ENCODE data around the gene PCDHGB1.
"Not testable (repeated sequence)": the region's sequence is repeated elsewhere in the genome, so short reads cannot be mapped to it uniquely, and the experiment has no call there.

The PCDHGB1 gene

GRCh38 chr5:141349917-141350619 lies at the start of gene PCDHGB1:
Gene PCDHGB1 (plus strand): TSS chr5:141350099. CDS start chr5:141350261, 162 bp downstream.
- DNase-seq (ENCODE audit: low read depth), result no peak

DNA sequence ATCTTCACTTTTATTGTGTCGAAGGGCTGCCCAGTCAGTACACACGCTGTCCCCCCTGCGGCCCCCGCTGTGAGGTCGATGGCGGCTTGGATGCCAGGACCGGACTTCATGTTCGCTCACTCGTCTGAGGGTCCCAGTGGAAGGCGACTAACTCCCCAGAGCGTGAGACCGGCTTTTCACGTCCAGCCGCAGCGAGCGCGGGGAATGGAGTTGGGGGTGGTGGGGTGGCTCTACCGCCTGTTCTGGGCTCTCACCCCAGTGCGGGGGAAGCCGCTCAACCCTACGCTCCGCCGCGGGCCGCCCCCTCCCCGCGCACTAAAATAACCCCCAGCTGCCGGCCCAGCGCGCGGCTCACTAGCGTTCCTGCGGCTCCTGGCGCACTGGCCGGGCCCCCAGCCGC lies 46.1 kb upstream of the PCDHGB1 start, which contains the start of gene SLC25A2:
Gene SLC25A2 (minus strand): TSS at position 294 of the 400 bp plus-strand sequence. CDS start 184 bp downstream, at position 110.
- no peak for DNase-seq (ENCODE audit: low read depth)

GRCh38 chr5:141306630-141307029 lies 43.3 kb upstream of the PCDHGB1 start:
- no peak for DNase-seq (ENCODE audit: low read depth)

DNA sequence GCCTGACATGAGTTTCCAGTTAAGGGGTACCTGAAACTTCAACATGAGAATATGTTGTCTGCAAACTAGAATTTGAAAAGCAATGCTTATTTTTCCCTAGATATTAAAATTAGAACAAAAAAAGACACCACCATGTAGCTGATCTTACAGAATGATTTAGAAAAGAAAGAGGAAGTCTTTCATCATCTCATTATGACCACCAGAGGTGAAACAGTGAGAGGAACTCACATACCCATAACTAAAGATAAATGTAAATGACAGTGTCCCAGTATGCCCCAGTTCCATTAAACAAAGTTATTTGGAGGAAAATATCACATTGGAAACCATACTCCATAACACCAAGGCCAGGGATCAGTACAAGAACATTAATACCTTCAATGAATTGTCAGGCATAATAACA lies 36.2 kb upstream of the PCDHGB1 start:
- no peak for DNase-seq (ENCODE audit: low read depth)

DNA sequence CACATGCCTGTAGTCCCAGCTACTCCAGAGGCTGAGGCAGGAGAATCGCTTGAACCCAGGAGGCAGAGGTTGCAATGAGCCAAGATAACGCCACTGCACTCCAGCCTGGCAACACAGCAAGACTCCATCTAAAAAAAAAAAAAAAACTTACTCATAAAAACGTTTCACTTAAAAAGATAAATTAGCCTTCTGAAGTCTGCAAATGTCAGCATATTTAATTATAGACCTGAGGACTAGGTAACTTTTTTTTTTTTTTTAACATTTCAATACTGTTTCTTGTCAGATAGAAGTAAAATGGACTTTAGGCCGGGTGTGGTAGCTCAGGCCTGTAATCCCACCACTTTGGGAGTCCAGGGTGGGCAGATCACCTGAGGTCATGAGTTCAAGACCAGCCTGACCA lies 32.9 kb upstream of the PCDHGB1 start:
- not testable (repeated sequence) for DNase-seq (ENCODE audit: low read depth)

DNA sequence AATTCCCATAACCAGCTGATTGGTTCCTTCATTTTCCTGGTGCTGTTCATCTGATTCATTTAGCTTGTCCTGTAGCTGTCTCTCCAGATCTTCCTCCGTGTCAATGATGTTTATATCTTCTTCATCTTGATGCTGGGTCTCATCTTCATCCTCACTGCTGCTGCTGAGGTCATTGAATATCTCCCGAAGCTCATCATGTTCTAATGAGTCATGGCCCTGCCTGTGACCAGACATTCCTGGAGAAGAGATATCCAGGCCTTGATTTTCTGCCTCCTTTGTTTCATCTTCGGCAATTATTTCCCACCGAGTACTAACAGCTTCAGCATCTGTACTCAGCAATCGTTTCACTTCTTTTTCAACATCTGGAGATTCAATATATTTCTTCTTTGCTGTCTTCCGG lies 30.7 kb upstream of the PCDHGB1 start:
- no peak for DNase-seq (ENCODE audit: low read depth)

- DNase-seq (ENCODE audit: low read depth), result no peak
Observed at GRCh38 chr5:141319699-141320098, 30.2 kb upstream of the PCDHGB1 start.

DNA sequence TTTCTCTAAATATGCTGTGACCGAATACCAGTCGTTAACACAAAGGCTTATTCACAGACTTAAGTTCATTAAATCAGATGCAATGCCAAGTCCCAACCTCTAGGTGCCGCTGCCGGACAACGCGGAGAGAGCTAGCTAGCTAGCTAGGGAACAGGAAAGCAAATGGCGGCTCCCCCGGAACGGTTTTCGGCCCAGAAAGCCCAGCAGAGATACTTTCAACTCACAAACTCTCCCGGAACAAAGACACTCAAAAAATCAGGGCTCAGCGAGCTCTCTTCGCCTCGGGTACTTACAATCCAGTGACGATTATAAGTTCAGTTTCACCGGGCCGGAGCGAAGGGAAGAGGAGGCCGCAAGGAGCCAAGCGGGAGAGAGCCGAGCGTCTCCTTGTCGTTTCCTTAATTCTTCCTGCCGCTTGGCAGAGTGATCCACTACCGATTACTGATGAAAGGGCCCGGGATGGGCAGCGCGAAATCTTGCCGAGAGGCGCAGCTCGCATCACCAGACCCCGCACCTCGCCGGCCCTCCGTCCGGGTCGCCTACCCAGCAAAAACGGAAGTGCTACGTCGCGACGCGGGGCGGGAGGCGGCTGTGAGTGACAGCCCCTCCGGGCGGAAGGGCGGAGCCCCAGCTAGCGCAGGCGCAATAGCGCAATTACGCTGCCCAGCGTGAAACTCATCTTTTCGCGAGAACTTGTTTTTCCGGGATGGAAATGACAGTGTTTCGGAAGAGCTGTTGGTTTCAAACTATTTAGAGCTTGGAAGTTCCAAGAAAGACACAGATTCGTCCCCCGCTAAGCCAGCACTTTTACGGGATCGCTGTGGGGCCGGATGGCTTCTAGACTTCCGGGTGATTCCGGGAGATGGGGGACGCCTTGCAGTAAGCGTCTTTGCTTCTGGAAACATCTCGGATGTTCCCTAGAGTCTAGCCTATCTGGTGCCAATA lies 29.4 kb upstream of the PCDHGB1 start, which contains the start of gene TAF7:
Gene TAF7 (minus strand): TSS at position 560 of the 945 bp plus-strand sequence. CDS start 740 bp downstream, outside the sequence.
- peak; percentile 81 for DNase-seq (ENCODE audit: low read depth)

DNA sequence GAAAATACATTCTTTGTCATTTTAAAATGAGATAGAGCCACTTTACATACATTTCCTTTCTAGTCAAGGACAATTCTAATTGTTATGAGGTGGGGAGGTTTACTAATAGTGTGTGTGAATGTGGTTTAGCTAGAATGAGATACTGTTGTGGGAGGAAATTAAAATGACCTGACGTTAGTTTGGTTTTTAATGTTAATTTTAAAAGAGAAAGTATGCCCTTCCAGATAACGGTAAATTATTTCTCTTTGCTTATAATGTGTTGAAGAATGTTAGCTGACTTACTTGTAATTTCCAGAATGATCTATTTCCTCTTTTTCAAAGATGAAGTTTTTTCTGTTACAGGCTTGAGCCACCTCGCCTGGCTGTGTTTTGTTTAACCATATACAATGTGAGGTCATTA lies 27.6 kb upstream of the PCDHGB1 start:
- DNase-seq (ENCODE audit: low read depth), result no peak

GRCh38 chr5:141326088-141326854 lies 23.6 kb upstream of the PCDHGB1 start:
- peak; percentile 42 for DNase-seq (ENCODE audit: low read depth)

- DNase-seq (ENCODE audit: low read depth), result no peak
Observed at GRCh38 chr5:141328231-141328630, 21.7 kb upstream of the PCDHGB1 start.

- DNase-seq (ENCODE audit: low read depth), result no peak
Observed at GRCh38 chr5:141330299-141331080, 19.4 kb upstream of the PCDHGB1 start, which contains the start of gene PCDHGA1. Gene PCDHGA1 (plus strand): TSS chr5:141330514.

DNA sequence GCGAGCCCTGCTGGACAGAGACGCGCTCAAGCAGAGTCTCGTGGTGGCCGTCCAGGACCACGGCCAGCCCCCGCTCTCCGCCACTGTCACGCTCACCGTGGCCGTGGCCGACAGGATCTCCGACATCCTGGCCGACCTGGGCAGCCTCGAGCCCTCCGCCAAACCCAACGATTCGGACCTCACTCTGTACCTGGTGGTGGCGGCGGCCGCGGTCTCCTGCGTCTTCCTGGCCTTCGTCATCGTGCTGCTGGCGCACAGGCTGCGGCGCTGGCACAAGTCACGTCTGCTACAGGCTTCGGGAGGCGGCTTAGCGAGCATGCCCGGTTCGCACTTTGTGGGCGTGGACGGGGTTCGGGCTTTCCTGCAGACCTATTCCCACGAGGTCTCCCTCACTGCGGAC lies 17.3 kb upstream of the PCDHGB1 start:
- DNase-seq (ENCODE audit: low read depth), result not testable (repeated sequence)

DNA sequence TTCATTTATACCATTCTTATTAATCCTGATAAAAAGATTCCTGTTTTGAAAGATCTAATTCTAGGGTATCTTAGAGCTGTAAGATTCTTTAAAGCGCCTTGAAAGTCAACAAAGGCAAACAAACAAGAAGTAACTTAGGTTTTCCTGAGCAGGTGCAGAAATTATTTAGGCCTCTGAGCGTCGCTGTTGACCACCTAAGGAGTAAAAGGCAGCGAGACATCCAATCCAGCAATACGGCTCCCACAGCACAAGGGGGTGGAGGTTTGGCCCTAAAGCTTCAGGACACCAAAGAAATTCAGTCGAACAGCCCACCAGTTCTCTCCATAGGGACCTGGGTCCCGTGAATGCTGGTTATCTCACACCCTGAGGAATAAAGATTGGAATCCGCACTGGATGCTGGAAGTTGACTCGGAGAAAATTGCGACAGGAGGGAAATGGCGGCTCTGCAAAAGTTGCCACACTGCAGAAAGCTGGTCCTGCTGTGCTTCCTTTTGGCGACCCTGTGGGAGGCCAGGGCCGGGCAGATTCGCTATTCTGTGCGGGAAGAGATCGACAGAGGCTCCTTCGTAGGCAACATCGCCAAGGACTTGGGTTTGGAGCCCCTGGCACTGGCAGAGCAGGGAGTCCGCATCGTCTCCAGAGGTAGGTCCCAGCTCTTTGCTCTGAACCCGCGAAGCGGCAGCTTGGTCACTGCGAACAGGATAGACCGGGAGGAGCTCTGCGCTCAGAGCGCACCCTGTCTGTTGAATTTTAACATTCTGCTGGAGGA lies 11.2 kb upstream of the PCDHGB1 start, which contains the start of gene PCDHGA2:
Gene PCDHGA2 (plus strand): TSS at position 223 of the 769 bp plus-strand sequence.
- DNase-seq (ENCODE audit: low read depth), result no peak

GRCh38 chr5:141340781-141341354 lies 9.0 kb upstream of the PCDHGB1 start:
- DNase-seq (ENCODE audit: low read depth), result not testable (repeated sequence)

DNA sequence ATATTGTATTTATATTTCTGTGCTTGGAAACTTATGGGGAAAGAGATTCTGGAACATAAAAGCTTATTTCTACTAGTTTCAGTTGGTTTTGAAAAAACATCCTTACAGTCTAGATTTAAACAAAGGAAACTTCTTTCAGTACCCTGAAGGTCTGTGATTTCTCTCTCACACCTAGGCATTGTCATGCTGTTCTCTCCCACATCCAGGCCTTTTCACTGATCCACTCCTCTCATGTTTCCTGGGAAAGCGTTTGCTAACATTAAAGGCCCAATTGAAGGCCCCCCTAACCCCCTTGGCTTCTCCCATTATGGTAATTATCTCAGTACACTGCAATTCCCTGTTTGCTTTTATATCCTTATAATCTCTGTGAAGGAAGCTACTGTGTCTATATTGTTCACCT lies 7.1 kb upstream of the PCDHGB1 start:
- no peak for DNase-seq (ENCODE audit: low read depth)

- no peak for DNase-seq (ENCODE audit: low read depth)
Observed at GRCh38 chr5:141343242-141343952, 6.5 kb upstream of the PCDHGB1 start, which contains the start of gene PCDHGA3. Gene PCDHGA3 (plus strand): TSS chr5:141343829. CDS start chr5:141344034, 205 bp downstream.

- no peak for DNase-seq (ENCODE audit: low read depth)
Observed at GRCh38 chr5:141343953-141344463, 5.9 kb upstream of the PCDHGB1 start.

DNA sequence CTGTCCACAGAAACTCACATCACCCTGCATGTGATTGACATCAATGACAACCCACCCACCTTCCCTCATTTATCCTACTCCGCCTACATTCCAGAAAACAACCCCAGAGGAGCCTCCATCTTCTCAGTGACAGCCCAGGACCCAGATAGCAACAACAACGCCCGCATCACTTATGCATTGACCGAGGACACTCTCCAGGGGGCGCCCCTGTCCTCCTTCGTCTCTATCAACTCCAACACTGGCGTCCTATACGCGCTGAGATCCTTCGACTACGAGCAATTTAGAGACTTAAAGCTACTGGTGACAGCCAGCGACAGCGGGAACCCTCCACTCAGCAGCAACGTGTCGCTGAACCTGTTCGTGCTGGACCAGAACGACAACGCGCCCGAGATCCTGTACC lies 4.6 kb upstream of the PCDHGB1 start:
- no peak for DNase-seq (ENCODE audit: low read depth)
